DMS53 (cell line): ENCODE measurements around the gene SPP1.
"Not testable (repeated sequence)": the region's sequence is repeated elsewhere in the genome, so short reads cannot be mapped to it uniquely, and the experiment has no call there.

Experiments
- DNase-seq: peaks from one replicate; lab custom pipeline; 2025; lab: John Stamatoyannopoulos, UW

The SPP1 gene

DNA sequence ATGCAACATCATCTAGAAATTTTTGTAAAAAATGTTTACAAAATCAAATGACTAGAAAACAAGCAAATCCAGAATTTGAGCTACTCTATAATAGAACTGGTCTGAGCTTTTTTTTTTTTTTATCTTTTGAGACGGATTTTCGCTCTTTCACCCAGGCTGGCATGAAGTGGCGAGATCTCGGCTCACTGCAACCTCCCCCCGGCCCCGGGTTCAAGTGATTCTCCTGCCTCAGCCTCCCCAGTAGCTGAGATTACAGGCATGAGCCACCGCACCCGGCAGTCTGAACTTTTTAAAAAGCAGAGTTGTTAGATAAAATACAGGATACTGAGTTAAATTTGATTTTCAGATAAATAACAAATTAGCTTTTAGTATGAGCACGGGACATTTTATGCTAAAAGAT lies 11.0 kb downstream of the SPP1 start:
- no peak for DNase-seq

DNA sequence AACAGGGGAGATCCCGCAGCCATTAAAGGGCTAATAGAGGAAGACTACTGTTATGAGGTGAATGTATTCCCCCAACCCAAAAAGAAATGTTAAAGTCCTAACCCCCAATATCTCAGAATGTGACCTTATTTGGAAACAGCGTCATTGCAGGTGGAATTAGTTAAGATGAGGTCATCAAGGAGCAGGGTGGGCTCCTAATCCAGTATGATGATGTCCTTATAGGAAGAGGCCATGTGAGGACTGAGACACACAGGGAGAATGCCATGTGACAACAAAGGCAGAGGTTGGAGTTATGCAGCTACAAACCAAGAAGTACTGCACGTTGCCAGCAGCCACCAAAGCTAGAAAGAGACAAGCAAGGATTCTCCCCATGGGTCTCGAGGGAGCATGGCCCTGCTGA lies 14.3 kb downstream of the SPP1 start:
- no peak for DNase-seq

DNA sequence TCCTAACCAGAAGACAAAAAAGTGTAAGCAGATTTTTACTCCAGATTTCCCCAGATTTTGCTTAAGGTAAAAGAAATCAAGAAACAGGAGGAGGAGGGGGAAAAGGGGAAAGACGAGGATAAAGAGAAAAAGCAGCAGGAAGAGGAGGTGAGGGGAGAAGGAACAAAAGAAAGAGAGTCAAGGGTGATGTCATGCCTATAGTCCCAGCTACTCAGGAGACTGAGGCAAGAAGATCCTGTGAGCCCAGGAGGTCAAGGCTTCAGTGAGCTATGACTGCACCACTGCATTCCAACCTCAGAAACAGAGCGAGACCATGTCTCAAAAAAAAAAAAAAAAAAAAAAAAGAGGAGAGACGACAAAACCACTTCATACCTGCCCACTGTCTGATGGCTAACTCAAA lies 19.9 kb downstream of the SPP1 start:
- no peak for DNase-seq

DNA sequence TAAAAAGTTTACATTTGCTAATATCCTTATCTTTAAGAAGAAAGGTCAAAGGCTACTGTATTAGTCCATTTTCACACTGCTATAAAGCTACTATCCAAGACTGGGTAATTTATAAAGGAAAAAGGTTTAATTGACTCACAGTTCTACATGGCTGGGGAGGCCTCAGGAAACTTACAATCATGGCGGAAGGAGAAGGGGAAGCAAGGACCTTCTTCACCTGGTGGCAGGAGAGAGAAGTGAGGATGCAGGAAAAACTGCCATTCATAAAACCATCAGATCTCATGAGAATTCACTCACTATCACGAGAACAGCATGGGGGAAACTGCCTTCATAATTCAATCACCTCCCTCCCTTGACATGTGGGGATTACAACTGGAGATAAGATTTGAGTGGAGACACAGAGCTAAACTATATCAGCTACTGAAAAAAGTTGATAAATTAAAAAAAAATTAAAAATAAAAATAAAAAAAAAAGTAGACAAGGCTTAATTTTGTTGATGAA lies 23.7 kb downstream of the SPP1 start:
- DNase-seq: not testable (repeated sequence)

DNA sequence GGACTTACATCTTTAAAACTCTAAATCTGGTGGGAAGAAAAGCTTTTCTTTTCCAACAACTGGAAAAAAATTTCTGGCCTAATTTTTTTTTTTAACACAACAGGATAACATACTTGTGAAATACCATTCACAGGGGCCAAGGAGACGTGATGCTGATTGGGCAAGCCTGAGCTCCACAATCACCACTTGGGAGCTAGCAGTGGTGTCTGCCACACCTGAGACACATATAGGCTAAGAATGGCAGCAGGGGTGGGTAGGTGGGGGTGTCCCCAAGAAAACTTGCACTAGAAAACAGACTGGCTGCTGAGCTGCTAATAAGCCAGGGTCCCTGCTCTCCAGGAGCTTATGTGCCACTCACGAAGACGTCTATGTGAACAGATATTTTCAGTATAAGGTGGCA lies 26.4 kb downstream of the SPP1 start:
- no peak for DNase-seq

DNA sequence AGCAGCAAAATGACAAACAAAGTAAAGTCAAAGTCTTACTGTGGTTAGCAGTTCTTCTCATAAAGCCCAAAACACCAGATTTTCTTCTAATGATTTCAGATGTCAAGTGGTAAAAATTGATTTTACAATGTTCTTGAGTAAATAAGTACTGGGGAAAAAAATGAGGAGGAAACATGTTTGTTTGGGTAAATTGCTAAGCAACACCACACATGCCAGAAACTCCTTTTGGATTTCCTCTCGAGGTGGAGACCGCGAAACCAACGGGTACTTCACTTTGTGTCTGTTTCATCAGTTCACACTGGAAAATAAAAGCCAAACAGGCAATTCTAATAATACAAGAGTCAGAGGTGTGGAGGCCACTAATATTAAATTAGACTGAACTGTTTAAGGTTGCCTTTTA lies 27.3 kb downstream of the SPP1 start:
- DNase-seq: peak; percentile 55

DNA sequence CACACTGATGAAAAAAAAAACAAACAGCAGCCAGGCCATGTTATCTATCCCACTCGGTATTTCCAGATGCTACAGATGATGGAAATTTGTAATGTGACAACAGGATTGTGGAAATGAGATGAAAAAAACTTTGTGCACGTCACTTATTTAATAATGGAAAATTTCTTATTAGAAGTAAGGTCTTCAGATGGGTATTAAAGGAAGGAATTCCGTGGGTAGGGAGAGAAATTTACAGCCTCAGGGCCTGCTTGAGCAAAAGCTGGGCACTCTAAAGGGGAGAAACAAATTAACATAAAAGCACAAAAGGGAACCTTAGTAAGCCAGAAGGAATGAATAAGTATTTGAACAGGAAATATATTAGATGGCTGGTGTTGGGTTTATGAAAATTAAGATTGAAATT lies 27.7 kb downstream of the SPP1 start:
- no peak for DNase-seq

DNA sequence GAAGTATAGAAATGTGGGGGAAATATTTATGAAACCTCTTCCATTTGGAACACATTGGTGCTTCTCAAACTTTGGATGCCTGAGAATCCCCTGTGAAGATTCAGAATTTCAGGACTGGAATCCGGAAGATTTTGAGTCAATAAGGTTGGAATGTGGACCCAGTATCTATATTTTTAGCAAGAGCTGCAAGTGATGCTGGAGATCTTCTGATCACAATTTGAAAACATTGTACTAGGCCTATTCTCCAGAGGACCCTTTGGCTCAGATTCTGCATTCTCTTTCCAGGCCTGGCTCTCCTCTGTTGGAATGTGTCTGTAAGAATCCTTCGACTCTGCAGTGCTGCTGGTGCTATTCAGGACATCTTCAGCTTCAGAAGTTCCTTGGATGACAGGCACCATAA lies 29.6 kb downstream of the SPP1 start:
- DNase-seq: no peak

DNA sequence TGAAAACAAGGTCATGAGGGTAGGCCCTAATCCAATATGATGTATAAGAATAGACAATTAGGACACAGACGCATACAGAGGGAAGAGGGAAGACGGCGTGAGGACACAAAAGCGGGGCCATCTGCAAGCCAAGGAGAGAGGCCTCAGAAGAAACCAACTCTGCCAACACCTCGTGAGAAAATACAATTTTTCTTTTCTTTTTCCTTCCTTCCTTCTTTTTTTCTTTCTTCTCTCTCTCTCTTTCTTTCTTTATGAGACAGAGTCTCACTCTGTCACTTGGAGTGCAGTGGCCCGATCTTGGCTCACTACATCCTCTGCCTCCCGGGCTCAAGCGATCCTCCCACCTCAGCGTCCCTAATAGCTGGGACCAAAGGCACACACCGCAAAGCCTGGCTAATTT lies 30.4 kb downstream of the SPP1 start:
- DNase-seq: no peak

DNA sequence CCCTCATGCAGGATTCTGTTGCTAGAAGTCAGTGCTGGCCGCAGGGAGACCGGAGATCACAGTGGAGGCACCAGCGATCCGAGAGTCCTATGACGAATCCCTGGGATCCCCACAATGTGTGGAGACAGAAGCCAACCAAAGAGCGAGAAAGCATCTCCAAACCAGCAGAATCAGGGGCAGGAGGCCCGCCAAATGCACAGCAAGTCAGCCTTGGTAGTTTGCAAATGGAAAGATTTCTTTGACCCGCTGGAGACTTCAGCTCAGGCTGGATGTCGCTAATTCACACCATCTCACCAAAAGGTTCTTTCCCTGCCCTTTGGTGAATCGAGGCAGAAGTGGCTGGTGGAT lies 31.4 kb downstream of the SPP1 start:
- DNase-seq: no peak

DNA sequence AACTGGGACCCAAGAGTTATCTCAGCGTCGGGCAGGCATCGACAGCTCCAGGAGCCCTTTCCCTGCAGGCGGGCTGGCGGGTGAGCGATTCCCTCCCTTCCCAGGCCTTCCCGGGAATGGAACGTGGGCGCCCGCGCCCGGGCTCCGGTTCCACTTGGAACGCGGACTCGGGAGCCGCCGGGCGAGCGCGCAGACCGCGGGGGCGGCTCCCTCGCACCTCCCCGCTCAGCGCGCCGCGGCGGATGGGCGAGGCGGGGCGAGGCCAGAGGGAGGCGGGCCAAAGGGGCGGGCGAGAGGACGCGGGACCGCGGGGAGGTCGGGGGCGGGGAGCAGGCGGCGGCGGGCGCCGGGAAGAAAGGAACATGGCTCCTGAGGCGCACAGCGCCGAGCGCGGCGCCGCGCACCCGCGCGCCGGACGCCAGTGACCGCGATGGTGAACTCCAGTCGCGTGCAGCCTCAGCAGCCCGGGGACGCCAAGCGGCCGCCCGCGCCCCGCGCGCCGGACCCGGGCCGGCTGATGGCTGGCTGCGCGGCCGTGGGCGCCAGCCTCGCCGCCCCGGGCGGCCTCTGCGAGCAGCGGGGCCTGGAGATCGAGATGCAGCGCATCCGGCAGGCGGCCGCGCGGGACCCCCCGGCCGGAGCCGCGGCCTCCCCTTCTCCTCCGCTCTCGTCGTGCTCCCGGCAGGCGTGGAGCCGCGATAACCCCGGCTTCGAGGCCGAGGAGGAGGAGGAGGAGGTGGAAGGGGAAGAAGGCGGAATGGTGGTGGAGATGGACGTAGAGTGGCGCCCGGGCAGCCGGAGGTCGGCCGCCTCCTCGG lies 32.0 kb downstream of the SPP1 start, which contains the start of gene PKD2:
PKD2 (plus strand) TSS at position 332 of the 818 bp plus-strand sequence; CDS start at position 431, 99 bp downstream.
- peak; percentile 76 for DNase-seq

DNA sequence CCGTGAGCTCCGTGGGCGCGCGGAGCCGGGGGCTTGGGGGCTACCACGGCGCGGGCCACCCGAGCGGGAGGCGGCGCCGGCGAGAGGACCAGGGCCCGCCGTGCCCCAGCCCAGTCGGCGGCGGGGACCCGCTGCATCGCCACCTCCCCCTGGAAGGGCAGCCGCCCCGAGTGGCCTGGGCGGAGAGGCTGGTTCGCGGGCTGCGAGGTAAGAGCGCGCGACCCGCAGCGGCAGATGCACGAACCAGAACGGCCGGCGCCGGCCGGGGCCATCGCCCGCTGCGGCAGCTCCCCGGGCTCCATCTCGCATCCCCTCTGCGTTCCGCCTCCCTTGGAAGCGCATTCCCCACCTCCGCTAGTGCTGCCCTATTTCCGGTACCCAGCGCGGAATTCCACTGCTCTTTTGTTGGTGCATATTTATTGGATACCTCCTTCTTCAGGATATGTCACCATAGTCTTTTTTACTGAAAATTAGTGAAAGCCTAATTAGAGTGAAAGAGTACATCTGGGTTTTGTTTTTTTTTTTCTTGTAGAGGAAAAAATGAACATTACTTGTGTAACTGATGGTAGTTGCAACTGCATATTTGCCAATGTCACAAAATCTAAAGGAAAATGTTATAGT lies 32.7 kb downstream of the SPP1 start:
- DNase-seq: peak; percentile 60

DNA sequence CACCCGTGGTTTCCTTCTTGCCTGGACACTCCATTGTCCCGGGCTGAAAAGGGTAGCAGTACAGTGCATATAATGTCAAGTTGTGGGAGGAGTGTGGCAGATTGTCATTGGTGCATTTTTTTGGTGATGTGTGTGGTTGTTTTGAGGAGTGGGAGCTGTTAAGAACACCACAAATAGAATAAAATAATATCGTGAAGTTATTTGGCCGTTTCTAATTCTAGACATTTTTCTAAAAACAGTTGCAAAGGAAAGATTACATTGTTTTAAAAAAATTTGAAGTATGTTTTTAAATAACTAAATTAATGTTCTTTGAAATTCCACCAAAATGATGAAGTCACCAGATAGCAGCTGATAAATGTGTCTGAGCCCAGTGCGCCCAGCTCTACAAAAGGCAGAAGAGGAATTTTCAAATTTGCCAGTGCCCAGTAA lies 33.2 kb downstream of the SPP1 start:
- DNase-seq: peak; percentile 14

DNA sequence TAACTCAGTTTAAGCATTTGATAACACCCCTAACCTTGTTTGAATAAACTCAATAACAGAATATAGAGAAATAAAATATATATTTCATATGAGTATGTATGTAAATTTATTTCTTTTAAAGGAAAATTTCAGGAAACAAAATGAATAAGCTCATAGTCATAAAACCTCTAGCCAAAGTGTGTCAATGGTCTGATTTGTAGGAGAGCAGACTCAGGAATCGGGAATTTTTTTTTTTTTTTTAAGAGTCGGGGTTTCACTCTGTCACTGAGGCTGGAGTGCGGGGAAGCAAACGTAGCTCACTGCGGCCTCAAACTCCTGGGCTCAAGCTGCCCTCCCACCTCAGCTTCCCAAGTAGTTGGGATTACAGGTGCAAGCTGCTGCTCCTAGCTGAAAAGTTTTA lies 34.4 kb downstream of the SPP1 start:
- DNase-seq: no peak

DNA sequence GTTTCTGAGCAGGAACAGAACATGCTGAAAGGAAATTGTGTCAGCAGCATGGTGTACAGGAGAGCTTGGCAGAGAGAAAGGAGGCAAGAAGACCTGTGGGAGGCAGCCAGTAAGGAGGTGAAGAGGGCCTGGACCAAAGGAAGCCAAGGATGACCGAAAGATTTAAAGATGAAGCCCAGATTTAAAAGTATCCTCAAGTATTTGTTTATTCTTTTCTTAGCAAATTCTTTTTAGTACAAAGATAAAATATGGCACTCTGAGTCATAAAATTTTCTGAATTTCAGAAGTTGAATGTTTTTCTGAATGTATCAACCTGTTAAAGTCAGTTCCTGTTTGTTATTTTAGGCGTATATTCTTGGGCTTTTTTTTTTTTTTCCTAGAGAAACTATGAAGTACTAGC lies 35.5 kb downstream of the SPP1 start:
- no peak for DNase-seq

DNA sequence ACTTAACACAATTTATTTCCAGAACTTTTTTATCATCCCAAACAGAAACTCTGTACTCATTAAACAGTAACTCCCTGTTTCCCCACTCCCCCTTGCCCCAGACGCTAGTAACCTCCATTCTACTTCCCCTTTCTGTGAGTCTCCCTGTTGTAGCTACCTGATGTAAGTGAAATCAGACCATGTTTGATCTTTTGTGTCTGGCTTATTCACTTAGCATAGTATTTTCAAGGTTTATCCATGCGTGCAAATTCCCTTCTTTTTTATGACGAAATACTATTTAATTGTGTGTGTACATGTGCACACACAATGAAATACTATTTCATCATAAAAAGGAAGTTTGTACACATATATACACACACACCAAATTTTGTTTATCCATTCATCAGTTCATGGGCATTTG lies 37.1 kb downstream of the SPP1 start:
- no peak for DNase-seq

DNA sequence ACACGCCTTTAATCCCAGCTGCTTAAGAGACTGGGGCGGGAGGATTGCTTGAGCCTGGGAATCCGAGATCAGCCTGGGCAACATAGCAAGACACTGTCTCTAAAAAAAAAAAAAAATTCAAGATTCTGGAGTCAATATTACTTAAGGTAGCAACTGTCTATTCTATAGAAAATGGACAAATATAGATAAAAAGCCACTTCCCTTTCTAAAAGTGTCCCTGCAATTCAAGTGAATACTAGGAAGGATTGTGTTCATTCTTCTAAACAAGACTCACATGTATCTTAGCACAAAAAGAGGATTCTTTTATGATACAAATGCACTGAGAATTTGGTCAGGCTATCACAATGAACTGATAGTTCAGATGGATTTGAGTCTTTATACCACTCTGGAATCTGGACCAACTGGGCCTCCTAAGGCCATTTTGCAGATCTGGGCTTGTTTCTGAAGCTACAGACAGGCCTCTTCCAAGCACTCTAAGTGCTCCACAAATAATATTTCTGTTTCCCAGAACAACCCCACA lies 38.9 kb downstream of the SPP1 start:
- DNase-seq: no peak

DNA sequence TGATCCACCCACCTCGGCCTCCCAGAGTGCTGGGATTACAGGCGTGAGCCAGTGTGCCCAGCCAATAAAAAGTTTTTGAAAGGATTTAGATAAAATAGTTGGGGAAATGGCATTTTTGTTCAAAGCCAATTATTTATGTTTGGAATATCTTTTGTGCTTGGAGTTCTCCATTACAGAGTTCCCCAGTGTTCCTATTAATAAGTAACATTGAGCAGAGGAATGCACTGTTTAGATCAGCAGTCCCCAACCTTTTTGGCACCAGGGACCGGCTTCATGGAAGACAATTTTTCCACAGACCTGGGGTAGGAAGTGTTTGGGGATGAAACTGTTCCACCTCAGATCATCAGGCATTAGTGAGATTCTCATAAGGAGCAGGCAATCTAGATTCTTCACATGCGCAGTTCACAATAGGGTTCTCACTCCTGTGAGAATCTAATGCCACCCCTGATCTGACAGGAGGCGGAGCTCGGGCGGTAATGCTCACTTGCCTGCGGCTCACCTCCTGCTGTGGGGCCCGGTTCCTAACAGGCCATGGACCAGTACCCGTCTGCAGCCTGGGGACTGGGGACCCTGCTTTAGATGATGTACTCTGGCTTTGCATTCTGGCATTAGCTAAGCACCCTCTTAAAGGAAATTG lies 40.3 kb downstream of the SPP1 start:
- DNase-seq: no peak

DNA sequence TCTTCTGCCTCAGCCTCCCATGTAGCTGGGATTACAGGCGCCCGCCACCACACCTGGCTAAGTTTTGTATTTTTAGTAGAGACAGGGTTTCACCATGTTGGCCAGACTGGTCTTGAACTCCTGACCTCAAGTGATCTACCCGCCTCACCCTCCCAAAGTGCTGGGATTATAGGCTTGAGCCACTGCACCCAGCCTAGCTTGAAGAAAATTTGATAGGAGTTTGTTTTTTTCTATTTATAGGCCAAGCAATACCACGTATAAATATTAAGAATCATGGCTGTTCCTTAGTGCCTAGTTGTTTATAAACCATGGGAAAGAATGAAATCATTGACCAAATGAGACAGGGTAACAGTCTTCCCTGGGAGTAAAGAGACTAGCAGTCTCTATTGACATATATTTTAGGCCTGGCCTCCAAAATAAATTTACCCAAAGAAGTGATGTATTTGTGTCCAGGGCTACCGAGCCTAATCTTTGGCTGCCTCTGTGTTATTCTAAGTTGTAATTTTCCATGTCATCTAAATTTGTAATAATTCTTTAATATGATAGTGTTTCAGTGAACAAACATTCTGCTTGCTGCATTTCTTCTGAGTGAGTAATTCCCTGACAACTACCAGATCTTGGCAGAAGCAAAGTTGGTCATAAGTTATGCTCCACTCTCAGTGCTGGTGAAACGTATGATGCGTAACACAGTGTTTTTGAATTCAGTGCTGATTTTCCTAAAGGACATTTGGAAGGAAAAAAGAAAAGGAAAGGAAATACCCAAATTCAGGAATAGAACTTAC lies 42.2 kb downstream of the SPP1 start:
- DNase-seq: no peak

DNA sequence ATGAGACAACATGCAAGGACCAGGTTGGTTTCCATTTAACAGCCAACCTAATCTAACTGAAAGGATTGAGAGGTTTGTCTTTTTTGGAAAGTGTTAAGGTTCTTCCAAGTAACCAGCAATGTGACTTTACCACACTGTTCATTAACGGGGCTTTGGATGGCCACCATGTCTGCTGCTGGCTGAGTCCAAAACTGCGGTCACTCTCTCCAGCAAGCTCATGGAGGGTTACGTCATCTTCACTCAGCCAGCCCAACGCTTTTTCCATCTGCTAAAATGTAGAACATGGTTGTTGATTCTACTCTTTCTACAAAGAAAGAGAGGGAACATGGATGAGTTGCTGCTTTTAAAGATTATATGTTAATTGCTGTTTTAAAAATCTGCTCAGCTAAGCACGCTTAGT lies 43.0 kb downstream of the SPP1 start:
- DNase-seq: no peak

DNA sequence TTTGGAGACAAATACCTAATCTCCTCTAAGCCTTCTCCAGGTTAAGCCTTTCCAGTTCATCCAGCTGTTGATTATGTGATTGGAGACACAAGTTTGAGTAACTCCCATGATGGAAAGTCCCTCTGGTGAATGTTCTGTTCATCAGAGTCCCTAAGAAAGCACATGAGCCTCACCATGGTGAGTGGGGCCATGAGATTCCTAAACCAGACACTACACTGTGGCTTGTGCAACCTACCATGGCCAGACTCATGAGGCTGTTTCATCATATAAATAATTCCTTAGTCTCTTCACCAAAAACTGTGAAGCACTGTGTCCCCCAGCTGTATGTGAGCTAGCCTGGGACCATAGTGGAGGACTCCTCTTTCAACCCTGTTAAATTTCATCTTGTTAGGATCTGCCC lies 46.3 kb downstream of the SPP1 start:
- no peak for DNase-seq

DNA sequence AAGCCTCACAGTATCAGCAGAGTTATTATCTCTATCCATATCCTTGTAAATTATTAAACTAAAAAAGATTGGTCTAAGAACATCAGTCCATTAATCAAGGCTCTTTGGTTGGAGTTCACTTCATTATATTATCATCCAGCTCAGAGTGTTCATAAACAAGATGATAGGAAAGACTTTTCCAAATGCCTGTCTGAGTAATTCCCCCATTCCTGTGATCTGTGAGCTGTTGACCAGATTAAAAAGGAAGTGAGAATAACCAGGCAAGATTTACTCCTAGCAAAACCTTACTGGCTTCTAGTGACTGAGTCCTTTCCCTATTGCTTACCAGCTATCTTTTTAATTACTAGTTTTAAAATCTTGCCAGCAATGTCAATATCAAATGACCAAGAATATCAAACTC lies 46.8 kb downstream of the SPP1 start:
- no peak for DNase-seq
